Tibial artery (tissue), 4 donors: ENCODE measurements around the gene SOX8.

Source experiments
- DNase-seq, 2 donors: peaks; one replicate each; pipeline ENCODE4 v3.0.0-alpha.2; 2019
- H3K27ac ChIP-seq, 2 donors: fragments of 200-600 bp; sonication (generic) in 1 of 2; 1 replicate in 1 of 2; 2 replicates in 1 of 2; pipeline ENCODE4 v1.5.1; 2018 to 2019; ENCODE audit warnings: mild to moderate bottlenecking in 1 of 2
- H3K27me3 ChIP-seq, 2 donors: fragments of 200-600 bp; sonication (generic) in 1 of 2; one replicate each; pipeline versions ENCODE4 v1.5.1 to v1.6.0; 2016 to 2019
- H3K36me3 ChIP-seq, 3 donors: fragments of 200-600 bp; sonication (generic) in 2 of 3; one replicate each; pipeline ENCODE4 v1.5.1; 2016 to 2019; ENCODE audit warnings: mild to moderate bottlenecking in 2 of 3
- H3K4me1 ChIP-seq, 4 donors: fragments of 200-600 bp; sonication (generic) in 2 of 4; 1 replicate in 3 of 4; 2 replicates in 1 of 4; pipeline ENCODE4 v1.5.1; 2016 to 2019
- H3K4me3 ChIP-seq, 2 donors: fragments of 200-600 bp; sonication (generic) in 1 of 2; 1 replicate in 1 of 2; 2 replicates in 1 of 2; pipeline ENCODE4 v1.5.1; 2018 to 2019; ENCODE audit warnings: mild to moderate bottlenecking in 2 of 2
- H3K9me3 ChIP-seq, 3 donors: fragments of 200-600 bp; sonication (generic) in 1 of 3; one replicate each; pipeline ENCODE4 v1.5.1; 2016 to 2019
- intact Hi-C: fragments of 100-400 bp; cut with DNase I; formaldehyde crosslinking; loops from one replicate; pipeline ENCODE4 v1.15.0; 2023; ENCODE audit warnings: low total_unique reads
- TF ChIP-seq, protein P1 (sequence below), 2 experiments: fragments of 200-600 bp in 1 of 2; fragments of 450-650 bp in 1 of 2; IDR thresholded peaks; one replicate each; pipeline ENCODE4 v1.5.1; 2017 to 2019; ENCODE audit warnings: antibody characterized with exemption in 2 of 2, mild to moderate bottlenecking in 1 of 2, moderate library complexity in 1 of 2

Gene SOX8

DNA sequence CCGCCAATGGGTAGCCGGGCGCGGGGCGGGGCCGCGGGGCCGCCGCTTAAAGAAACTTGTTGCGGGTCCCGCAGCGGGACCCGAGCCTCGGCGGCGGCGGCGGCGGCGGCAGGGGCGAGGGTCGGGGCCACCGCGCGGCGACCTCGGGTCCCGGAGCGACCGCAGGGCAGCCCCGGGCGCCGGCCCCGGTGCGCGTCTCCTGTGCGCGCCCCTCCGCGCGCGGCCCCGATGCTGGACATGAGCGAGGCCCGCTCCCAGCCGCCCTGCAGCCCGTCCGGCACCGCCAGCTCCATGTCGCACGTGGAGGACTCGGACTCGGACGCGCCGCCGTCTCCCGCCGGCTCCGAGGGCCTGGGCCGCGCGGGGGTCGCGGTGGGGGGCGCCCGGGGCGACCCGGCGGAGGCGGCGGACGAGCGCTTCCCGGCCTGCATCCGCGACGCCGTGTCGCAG lies at the start of gene SOX8:
Gene SOX8 (plus strand): TSS at position 76 of the 450 bp plus-strand sequence. CDS start 153 bp downstream, at position 229.
- Histone ChIP-seq H3K9me3 (no peaks in the 10 kb centered on the region), H3K4me1 (peaks cover 0 to 54% (median 26%) of the 10 kb centered on the region in 4 donors), H3K27me3 (peaks cover 0 to 89% of the 10 kb centered on the region in 2 donors), H3K27ac (peak within 1 kb of the TSS; percentile 11 to 30), H3K36me3 (peaks cover 0 to 9% (median 0%) of the 10 kb centered on the region in 3 donors), H3K4me3 (peak within 1 kb of the TSS; percentile 47 to 54)
- intact Hi-C loops, result no loop called here
- DNase-seq, result no peak
- TF ChIP-seq, protein P1, sequence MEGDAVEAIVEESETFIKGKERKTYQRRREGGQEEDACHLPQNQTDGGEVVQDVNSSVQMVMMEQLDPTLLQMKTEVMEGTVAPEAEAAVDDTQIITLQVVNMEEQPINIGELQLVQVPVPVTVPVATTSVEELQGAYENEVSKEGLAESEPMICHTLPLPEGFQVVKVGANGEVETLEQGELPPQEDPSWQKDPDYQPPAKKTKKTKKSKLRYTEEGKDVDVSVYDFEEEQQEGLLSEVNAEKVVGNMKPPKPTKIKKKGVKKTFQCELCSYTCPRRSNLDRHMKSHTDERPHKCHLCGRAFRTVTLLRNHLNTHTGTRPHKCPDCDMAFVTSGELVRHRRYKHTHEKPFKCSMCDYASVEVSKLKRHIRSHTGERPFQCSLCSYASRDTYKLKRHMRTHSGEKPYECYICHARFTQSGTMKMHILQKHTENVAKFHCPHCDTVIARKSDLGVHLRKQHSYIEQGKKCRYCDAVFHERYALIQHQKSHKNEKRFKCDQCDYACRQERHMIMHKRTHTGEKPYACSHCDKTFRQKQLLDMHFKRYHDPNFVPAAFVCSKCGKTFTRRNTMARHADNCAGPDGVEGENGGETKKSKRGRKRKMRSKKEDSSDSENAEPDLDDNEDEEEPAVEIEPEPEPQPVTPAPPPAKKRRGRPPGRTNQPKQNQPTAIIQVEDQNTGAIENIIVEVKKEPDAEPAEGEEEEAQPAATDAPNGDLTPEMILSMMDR (IDR thresholded peaks at IDR 0.05), result no peak

DNA sequence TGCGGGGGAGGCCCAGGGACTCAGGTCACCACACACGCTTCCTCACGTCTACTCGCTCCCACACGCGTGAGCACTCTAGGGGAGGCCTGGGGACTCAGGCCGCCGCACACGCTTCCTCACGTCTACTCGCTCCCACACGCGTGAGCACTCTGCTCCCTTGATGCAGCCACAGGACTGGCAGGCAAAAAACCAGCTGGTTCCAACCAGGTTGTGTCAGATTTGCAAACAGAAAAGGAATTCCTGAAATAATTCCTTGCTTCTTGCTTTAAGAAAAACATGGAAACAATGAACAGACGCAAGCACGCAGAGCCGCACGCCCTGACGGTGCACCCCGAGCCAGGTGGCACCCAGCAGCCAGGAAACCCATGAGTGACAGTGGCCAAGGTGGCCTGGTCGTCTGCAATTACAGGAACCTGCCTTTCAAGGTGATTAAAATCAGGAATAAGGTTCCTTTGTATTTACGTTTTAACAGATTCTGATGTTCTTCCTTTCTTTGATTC lies 48.7 kb upstream of the SOX8 start:
- Histone ChIP-seq H3K4me1 (no peaks in the 10 kb centered on the region), H3K27ac (no peak overlapping the region), H3K9me3 (no peaks in the 10 kb centered on the region), H3K27me3 (no peaks in the 10 kb centered on the region), H3K4me3 (no peak overlapping the region), H3K36me3 (peaks cover 15 to 76% (median 29%) of the 10 kb centered on the region in 3 donors)
- no peak for DNase-seq
- TF ChIP-seq, protein P1 (IDR thresholded peaks at IDR 0.05), result no peak
- intact Hi-C loops, result no loop called here

DNA sequence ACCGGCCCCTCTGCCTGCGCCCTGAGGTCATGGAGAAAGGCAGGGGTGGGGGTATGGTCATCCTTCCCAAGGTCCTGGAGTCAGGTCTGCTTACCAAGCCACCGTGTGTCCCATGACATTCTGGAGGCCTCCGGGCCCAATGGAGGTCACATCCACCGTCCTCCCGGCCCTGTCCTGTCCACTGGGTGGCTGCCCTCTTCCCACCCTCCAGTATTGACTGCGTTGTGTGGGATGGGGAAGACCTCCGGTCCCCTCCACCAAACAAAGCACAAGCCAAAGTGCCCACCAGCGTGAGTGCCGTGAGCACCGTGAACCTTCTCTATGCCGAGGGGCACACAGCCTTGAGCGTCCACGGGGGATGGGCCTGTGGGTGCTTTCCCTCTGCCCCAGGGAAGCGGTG lies 48.0 kb upstream of the SOX8 start:
- intact Hi-C loops, result no loop called here

DNA sequence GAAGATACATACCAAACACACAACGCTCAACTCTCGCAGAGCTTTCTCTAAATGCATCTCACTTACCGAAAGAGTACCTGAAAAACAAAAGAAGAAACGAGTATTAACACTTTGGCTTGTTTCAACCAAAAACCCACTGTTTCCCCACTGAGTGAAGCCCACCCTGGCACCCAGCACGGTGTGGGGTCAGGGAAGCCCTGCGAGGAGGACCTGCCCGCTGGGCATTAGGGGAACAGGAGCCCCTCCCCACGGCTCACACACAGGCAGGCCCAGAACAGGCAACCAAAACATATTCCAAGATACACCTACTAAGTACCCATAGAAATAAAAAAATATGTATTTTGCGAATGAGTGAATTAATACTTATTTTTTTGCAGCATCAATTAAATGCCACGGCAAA lies 47.4 kb upstream of the SOX8 start:
- no peaks in the 10 kb centered on the region for H3K9me3 ChIP-seq
- TF ChIP-seq, protein P1 (IDR thresholded peaks at IDR 0.05), result no peak
- H3K4me3 ChIP-seq, result no peak overlapping the region
- no peak overlapping the region for H3K27ac ChIP-seq
- intact Hi-C loops, result no loop called here
- H3K27me3 ChIP-seq, result no peaks in the 10 kb centered on the region
- no peak for DNase-seq
- no peaks in the 10 kb centered on the region for H3K4me1 ChIP-seq
- peaks cover 15 to 78% (median 29%) of the 10 kb centered on the region in 3 donors for H3K36me3 ChIP-seq

More for the DNA sequence above, 48.0 kb upstream of the SOX8 start:
- Histone ChIP-seq H3K9me3 (no peaks in the 10 kb centered on the region), H3K27ac (no peak overlapping the region), H3K4me1 (no peaks in the 10 kb centered on the region), H3K4me3 (no peak overlapping the region), H3K27me3 (no peaks in the 10 kb centered on the region), H3K36me3 (peaks cover 15 to 81% (median 29%) of the 10 kb centered on the region in 3 donors)
- DNase-seq, result no peak
- TF ChIP-seq, protein P1 (IDR thresholded peaks at IDR 0.05), result no peak

DNA sequence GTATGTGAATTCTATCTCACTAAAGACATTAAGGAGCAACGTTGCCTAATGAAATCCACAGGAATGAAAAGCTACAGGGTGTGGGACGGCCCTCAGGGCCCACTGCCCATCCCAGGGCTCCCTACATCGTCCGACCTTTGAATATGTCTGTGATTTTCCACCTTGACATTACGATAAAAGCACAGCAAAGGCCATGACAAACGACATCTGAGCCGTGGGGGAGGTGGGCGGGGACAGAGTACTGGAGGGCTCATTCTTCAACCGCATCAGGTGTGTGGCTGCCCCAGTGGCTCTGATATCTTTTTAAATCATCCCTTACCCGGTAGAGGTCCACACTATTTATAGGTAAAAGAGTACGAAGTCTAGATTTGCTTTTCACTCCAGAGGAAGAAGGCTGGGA lies 45.9 kb upstream of the SOX8 start:
- DNase-seq, result no peak
- H3K9me3 ChIP-seq, result no peaks in the 10 kb centered on the region

More for the DNA sequence above, 45.9 kb upstream of the SOX8 start:
- intact Hi-C loops, result no loop called here
- Histone ChIP-seq H3K27me3 (no peaks in the 10 kb centered on the region), H3K27ac (no peak overlapping the region), H3K4me3 (no peak overlapping the region), H3K4me1 (no peaks in the 10 kb centered on the region), H3K36me3 (peaks cover 4 to 78% (median 29%) of the 10 kb centered on the region in 3 donors)
- TF ChIP-seq, protein P1 (IDR thresholded peaks at IDR 0.05), result no peak
